Tibial artery (tissue), 4 donors: ENCODE data around the gene CEP350.

Experiments used
- DNase-seq, 2 donors: peaks; one replicate each; pipeline ENCODE4 v3.0.0-alpha.2; 2019
- H3K27ac ChIP-seq, 2 donors: fragments of 200-600 bp; sonication (generic) in 1 of 2; 1 replicate in 1 of 2; 2 replicates in 1 of 2; pipeline ENCODE4 v1.5.1; 2018 to 2019; ENCODE audit warnings: mild to moderate bottlenecking in 1 of 2
- H3K27me3 ChIP-seq, 2 donors: fragments of 200-600 bp; sonication (generic) in 1 of 2; one replicate each; pipeline versions ENCODE4 v1.5.1 to v1.6.0; 2016 to 2019
- H3K36me3 ChIP-seq, 3 donors: fragments of 200-600 bp; sonication (generic) in 2 of 3; one replicate each; pipeline ENCODE4 v1.5.1; 2016 to 2019; ENCODE audit warnings: mild to moderate bottlenecking in 2 of 3
- H3K4me1 ChIP-seq, 4 donors: fragments of 200-600 bp; sonication (generic) in 2 of 4; 1 replicate in 3 of 4; 2 replicates in 1 of 4; pipeline ENCODE4 v1.5.1; 2016 to 2019
- H3K4me3 ChIP-seq, 2 donors: fragments of 200-600 bp; sonication (generic) in 1 of 2; 1 replicate in 1 of 2; 2 replicates in 1 of 2; pipeline ENCODE4 v1.5.1; 2018 to 2019; ENCODE audit warnings: mild to moderate bottlenecking in 2 of 2
- H3K9me3 ChIP-seq, 3 donors: fragments of 200-600 bp; sonication (generic) in 1 of 3; one replicate each; pipeline ENCODE4 v1.5.1; 2016 to 2019
- intact Hi-C: fragments of 100-400 bp; cut with DNase I; formaldehyde crosslinking; loops from one replicate; pipeline ENCODE4 v1.15.0; 2023; ENCODE audit warnings: low total_unique reads
- TF ChIP-seq, protein P1 (sequence below), 2 experiments: fragments of 200-600 bp in 1 of 2; fragments of 450-650 bp in 1 of 2; IDR thresholded peaks; one replicate each; pipeline ENCODE4 v1.5.1; 2017 to 2019; ENCODE audit warnings: antibody characterized with exemption in 2 of 2, mild to moderate bottlenecking in 1 of 2, moderate library complexity in 1 of 2

CEP350 gene

GRCh38 chr1:179935909-179936496 is 18.6 kb upstream of the CEP350 start:
- intact Hi-C loops: no loop called here

GRCh38 chr1:179937668-179938254 is 16.8 kb upstream of the CEP350 start:
- TF ChIP-seq, protein P1, sequence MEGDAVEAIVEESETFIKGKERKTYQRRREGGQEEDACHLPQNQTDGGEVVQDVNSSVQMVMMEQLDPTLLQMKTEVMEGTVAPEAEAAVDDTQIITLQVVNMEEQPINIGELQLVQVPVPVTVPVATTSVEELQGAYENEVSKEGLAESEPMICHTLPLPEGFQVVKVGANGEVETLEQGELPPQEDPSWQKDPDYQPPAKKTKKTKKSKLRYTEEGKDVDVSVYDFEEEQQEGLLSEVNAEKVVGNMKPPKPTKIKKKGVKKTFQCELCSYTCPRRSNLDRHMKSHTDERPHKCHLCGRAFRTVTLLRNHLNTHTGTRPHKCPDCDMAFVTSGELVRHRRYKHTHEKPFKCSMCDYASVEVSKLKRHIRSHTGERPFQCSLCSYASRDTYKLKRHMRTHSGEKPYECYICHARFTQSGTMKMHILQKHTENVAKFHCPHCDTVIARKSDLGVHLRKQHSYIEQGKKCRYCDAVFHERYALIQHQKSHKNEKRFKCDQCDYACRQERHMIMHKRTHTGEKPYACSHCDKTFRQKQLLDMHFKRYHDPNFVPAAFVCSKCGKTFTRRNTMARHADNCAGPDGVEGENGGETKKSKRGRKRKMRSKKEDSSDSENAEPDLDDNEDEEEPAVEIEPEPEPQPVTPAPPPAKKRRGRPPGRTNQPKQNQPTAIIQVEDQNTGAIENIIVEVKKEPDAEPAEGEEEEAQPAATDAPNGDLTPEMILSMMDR (IDR thresholded peaks at IDR 0.05): no peak
- no peak for DNase-seq
- H3K9me3 ChIP-seq: no peaks in the 10 kb centered on the region
- H3K4me3 ChIP-seq: no peak overlapping the region
- H3K36me3 ChIP-seq: no peaks in the 10 kb centered on the region
- H3K27me3 ChIP-seq: no peaks in the 10 kb centered on the region
- intact Hi-C loops: no loop called here
- H3K4me1 ChIP-seq: no peaks in the 10 kb centered on the region
- H3K27ac ChIP-seq: no peak overlapping the region

More at GRCh38 chr1:179935909-179936496, 18.6 kb upstream of the CEP350 start:
- no peaks in the 10 kb centered on the region for H3K36me3 ChIP-seq
- H3K27ac ChIP-seq: no peak overlapping the region
- no peaks in the 10 kb centered on the region for H3K27me3 ChIP-seq
- no peaks in the 10 kb centered on the region for H3K9me3 ChIP-seq
- no peak for DNase-seq
- H3K4me1 ChIP-seq: peaks cover 0 to 5% (median 0%) of the 10 kb centered on the region in 4 donors
- TF ChIP-seq, protein P1 (IDR thresholded peaks at IDR 0.05): no peak
- H3K4me3 ChIP-seq: no peak overlapping the region

GRCh38 chr1:179938752-179939151 is 15.9 kb upstream of the CEP350 start:
- DNase-seq: no peak

GRCh38 chr1:179939941-179940340 is 14.7 kb upstream of the CEP350 start:
- Histone ChIP-seq H3K4me3 (no peak overlapping the region), H3K27me3 (no peaks in the 10 kb centered on the region), H3K4me1 (no peaks in the 10 kb centered on the region), H3K27ac (no peak overlapping the region), H3K36me3 (no peaks in the 10 kb centered on the region), H3K9me3 (no peaks in the 10 kb centered on the region)
- TF ChIP-seq, protein P1 (IDR thresholded peaks at IDR 0.05): no peak
- intact Hi-C loops: no loop called here
- DNase-seq: no peak

More at GRCh38 chr1:179938752-179939151, 15.9 kb upstream of the CEP350 start:
- no peak overlapping the region for H3K27ac ChIP-seq
- TF ChIP-seq, protein P1 (IDR thresholded peaks at IDR 0.05): no peak
- H3K36me3 ChIP-seq: no peaks in the 10 kb centered on the region
- H3K4me1 ChIP-seq: no peaks in the 10 kb centered on the region
- intact Hi-C loops: no loop called here
- H3K9me3 ChIP-seq: no peaks in the 10 kb centered on the region
- no peaks in the 10 kb centered on the region for H3K27me3 ChIP-seq
- no peak overlapping the region for H3K4me3 ChIP-seq

GRCh38 chr1:179941454-179941853 is 13.2 kb upstream of the CEP350 start:
- DNase-seq: no peak
- Histone ChIP-seq H3K27me3 (no peaks in the 10 kb centered on the region), H3K36me3 (no peaks in the 10 kb centered on the region), H3K4me1 (no peaks in the 10 kb centered on the region), H3K9me3 (no peaks in the 10 kb centered on the region), H3K4me3 (no peak overlapping the region), H3K27ac (no peak overlapping the region)
- TF ChIP-seq, protein P1 (IDR thresholded peaks at IDR 0.05): no peak
- intact Hi-C loops: no loop called here
